Measurements from ENCODE around the gene PHF24.

Gene PHF24

DNA sequence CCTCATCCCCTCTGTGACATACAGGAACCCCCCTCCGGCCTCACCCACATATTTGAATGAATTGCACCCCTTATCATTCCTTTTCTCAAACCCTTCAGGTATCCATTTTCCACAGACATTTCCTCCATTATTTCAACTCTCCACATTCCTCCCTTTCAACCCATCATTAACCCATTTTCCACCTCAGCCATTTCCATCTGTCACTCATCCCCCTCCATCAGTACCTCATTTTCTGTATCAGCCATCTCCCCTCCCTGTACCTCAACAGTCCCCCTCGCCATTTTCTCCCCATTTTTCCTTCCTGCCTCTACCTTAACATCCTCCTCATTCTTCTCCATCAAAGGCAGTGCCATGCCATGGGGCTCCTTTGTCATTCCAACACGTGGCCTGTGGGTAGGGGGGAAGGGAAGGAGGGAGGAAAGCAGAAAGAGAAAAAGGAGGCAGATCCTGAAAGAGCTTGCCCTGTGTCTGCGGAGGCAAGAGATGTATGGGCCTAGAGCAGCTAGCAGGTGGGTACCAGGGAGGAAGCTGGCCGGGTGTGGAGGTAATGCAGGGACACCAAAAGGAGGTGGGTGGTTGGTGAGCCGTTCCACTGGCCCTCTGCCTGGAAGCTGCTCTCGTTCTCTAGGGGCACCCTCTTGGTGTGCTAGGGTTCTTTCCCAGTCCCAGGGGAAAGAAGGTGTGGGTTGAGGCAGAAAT lies 33.0 kb downstream of the PHF24 start:
- H3K9me3 ChIP-seq = no peaks in the 10 kb centered on the region
- no peak overlapping the region; the same call in 1 of the 2 replicates for H3K4me3 ChIP-seq (ENCODE audit: low read depth, low read length)
- peaks cover 43% of the 10 kb centered on the region for H3K4me1 ChIP-seq
- no peaks in the 10 kb centered on the region for H3K27me3 ChIP-seq
- no peak for DNase-seq
- TF ChIP-seq, protein P1, sequence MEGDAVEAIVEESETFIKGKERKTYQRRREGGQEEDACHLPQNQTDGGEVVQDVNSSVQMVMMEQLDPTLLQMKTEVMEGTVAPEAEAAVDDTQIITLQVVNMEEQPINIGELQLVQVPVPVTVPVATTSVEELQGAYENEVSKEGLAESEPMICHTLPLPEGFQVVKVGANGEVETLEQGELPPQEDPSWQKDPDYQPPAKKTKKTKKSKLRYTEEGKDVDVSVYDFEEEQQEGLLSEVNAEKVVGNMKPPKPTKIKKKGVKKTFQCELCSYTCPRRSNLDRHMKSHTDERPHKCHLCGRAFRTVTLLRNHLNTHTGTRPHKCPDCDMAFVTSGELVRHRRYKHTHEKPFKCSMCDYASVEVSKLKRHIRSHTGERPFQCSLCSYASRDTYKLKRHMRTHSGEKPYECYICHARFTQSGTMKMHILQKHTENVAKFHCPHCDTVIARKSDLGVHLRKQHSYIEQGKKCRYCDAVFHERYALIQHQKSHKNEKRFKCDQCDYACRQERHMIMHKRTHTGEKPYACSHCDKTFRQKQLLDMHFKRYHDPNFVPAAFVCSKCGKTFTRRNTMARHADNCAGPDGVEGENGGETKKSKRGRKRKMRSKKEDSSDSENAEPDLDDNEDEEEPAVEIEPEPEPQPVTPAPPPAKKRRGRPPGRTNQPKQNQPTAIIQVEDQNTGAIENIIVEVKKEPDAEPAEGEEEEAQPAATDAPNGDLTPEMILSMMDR (IDR thresholded peaks at IDR 0.05; ENCODE audit: low read depth, low read length) = no peak
- H3K36me3 ChIP-seq = no peaks in the 10 kb centered on the region

DNA sequence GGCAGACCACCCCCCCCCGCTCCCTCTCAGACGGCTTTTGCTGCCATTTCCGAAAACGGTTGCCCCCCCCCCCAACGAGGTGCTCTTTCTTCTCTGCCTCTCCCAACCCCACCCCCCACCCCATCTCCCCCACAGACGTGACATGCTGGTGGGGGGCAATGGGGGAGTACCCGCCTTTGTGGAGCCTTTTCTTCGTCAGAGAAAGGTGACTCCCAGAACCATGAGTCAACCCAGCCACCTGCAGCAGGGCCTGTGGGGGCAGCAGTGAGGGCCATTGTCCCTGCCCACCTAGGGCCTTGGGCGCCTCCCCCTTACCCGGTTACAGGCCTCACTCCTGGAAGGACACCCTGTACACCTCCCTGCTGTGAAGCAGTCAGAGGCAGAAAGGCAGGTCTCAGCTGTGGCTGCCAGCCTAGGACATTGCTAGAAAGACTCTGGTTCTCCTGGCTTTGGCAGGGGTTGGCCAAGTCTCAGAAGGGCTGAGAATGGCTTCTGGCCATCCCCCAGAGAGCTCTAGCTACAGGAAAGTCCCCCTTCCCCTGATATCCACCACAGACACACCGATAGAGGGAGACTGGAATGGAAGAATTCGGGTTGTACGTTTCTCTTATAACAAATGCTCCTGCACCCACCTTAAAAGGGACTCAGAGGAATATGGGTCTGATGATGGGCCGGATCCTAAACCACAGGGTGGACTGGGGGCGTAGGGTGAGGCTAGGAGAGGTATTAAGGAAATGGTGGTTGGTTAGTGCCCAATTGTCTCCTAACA lies 33.7 kb downstream of the PHF24 start:
- peaks cover 36% of the 10 kb centered on the region for H3K4me1 ChIP-seq
- no peak for DNase-seq
- no peaks in the 10 kb centered on the region for H3K27me3 ChIP-seq
- H3K36me3 ChIP-seq = peaks cover 4% of the 10 kb centered on the region; the same call in 1 of the 2 replicates
- TF ChIP-seq, protein P1 (IDR thresholded peaks at IDR 0.05; ENCODE audit: low read depth, low read length) = 0 out of 2 replicates have a peak, but pooled peaks have one; percentile 14
- no peaks in the 10 kb centered on the region for H3K9me3 ChIP-seq
- no peak overlapping the region for H3K4me3 ChIP-seq (ENCODE audit: low read depth, low read length)

DNA sequence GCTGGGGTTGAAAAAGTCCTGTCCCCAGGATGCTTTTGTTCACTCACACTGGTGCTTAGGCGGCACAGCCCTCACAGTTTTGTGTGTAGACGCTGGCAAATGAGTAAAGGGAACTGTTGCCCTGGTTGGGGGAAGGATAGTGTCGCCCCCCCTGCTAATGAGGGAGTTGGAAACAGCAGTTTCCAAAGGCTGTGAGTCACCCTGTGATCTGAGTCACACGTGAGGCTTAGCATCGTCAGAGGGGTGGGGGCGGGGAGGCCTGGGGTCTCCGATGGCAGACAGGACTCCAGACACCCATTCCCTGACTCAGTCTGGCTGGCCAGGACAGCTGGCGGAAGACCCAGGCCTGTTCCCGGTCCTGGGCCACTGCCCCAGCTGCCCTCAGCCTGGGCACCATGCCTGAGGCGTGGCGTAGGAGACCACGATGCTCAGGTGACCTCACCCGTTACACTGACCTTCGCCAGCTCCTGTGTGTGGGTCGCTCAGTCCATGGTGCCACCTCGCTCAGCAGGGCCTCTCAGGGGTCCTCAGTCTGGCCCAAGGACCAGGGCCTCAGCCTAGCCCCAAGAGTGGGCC lies 34.4 kb downstream of the PHF24 start:
- peak; percentile 67 for DNase-seq
- H3K27me3 ChIP-seq = no peaks in the 10 kb centered on the region

DNA sequence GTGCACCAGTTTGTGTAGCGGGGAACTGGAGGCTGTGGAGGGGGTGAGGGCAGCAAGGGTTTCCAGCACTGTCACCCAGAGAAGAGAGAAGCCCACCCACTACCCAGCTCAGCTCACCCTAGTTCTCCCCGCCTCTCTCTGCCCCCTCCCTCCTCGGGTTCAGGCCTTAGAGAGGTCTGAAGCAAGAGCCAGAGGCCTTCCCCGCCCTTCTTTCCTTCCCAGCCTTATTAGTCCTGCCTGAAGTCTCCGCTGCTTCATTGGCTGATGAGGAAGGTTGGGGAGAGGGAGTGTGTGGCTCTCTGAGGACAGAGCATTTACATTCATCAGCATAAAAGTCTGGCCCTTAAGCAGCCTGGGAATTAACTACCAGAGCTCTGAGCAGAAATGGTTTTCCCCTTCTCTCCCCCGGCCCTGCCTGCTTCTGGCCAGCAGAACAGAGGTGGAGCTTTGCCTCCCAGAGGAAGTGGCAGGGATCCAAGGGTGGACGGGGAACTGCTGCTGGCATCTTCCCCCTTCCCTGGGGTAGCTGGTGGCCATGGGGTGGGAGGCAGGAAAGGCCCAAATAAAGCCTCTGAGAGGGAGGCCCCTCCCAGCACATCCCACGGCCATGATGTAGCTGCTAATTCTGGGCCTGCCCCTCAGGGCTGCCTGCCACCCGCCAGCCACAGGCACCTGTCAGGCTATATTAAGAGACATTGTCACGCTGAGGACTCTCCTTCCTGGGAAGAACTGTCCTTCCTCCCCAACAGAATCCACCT lies 35.6 kb downstream of the PHF24 start:
- Histone ChIP-seq H3K36me3 (peaks cover 12% of the 10 kb centered on the region), H3K27me3 (no peaks in the 10 kb centered on the region), H3K9me3 (no peaks in the 10 kb centered on the region), H3K4me1 (peaks cover 27% of the 10 kb centered on the region), H3K4me3 (ENCODE audit: low read depth, low read length) (peak overlapping the region; percentile 24; the same call in 1 of the 2 replicates)
- peak; percentile 79 for DNase-seq
- TF ChIP-seq, protein P1 (IDR thresholded peaks at IDR 0.05; ENCODE audit: low read depth, low read length) = no peak

More for the DNA sequence above, 34.4 kb downstream of the PHF24 start:
- H3K4me3 ChIP-seq (ENCODE audit: low read depth, low read length) = no peak overlapping the region
- TF ChIP-seq, protein P1 (IDR thresholded peaks at IDR 0.05; ENCODE audit: low read depth, low read length) = no peak
- H3K36me3 ChIP-seq = peaks cover 8% of the 10 kb centered on the region
- no peaks in the 10 kb centered on the region for H3K9me3 ChIP-seq
- H3K4me1 ChIP-seq = peaks cover 31% of the 10 kb centered on the region

DNA sequence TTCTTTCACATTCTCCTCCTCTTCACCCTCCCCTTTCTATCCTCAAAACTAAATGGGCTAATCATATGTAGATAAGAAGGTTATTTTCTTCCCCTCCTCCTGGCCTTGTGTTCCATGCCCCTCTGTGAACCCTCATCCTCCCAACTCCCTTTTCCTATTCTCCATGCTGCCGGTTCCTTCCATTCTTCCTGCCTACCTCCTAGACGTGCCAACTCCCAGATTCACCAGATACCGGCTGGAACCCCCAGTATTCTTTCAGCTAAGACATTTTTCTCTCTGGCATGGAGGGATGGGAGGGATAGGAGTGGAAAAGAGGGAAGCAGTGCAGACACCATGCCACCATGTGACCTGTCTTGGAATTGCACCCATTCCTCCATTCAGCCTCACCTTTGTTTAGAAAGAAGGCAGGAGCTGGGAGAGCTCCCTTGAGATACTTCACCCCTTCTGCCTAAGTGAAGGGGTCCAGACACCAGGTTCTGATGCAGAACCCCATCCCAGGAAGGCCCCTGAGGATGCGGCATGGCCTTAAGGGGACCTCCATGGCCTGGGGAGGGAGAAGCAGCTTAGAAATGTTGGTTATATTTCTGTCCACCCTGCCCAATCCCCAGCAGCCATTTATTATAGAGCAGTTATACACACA lies 36.3 kb downstream of the PHF24 start:
- TF ChIP-seq, protein P1 (IDR thresholded peaks at IDR 0.05; ENCODE audit: low read depth, low read length) = peak; percentile 87
- H3K36me3 ChIP-seq = peaks cover 12% of the 10 kb centered on the region
- H3K4me1 ChIP-seq = peaks cover 24% of the 10 kb centered on the region
- no peaks in the 10 kb centered on the region for H3K9me3 ChIP-seq
- H3K27me3 ChIP-seq = no peaks in the 10 kb centered on the region
- peak; percentile 57 for DNase-seq
- H3K4me3 ChIP-seq (ENCODE audit: low read depth, low read length) = peak overlapping the region; percentile 24; the same call in 1 of the 2 replicates
